T-cell (primary cell): ENCODE results near the gene LAMC3. TPM values are rescaled to one million over a fixed set of nuclear protein-coding genes. Genes with fewer than 3 reads are reported as not detected.

Experiments
- ATAC-seq, 4 experiments: fragments of 200-7000 bp in 3 of 4; fragments of 150-1000 bp in 1 of 4; cut with Tn5 transposase; replicated peaks in 1 of 4; 1 replicate in 3 of 4; 2 replicates in 1 of 4; pipeline ENCODE4 v1.10.0; 2021; ENCODE audit warnings: moderate library complexity in 3 of 4, mild to moderate bottlenecking in 2 of 4, moderate number of reproducible peaks in 1 of 4
- CTCF ChIA-PET, 2 donors: fragments of 300-600 bp; sonication (Branson Sonifier 250); formaldehyde crosslinking; loops; one replicate each; lab custom pipeline; 2022; ENCODE audit warnings: antibody characterized with exemption in 2 of 2; lab: Charles Lee
- POLR2A ChIA-PET, 2 donors: fragments of 300-600 bp; sonication (Branson Sonifier 250); formaldehyde crosslinking; loops; one replicate each; lab custom pipeline; 2022; ENCODE audit warnings: antibody characterized with exemption in 2 of 2; lab: Charles Lee
- DNase-seq, 35 experiments: peaks; one replicate each; pipeline versions ENCODE4 v3.0.0 to v3.0.0-alpha.2; 2013 to 2023
- H3K27ac ChIP-seq: one replicate; pipeline ENCODE4 v1.5.1; 2013; ENCODE audit warnings: low read length
- H3K27me3 ChIP-seq, 2 experiments: replicated peaks in 1 of 2; 1 replicate in 1 of 2; 2 replicates in 1 of 2; pipeline versions ENCODE4 v1.6.1 to v1.7.0; 2013; ENCODE audit warnings: low read length in 1 of 2, mixed read lengths in 1 of 2; ENCODE audit not compliant: control insufficient read depth in 2 of 2, insufficient read depth in 2 of 2; ENCODE audit errors: extremely low read depth in 1 of 2
- H3K36me3 ChIP-seq, 2 donors: 1 replicate in 1 of 2; 2 replicates in 1 of 2; pipeline versions ENCODE4 v1.6.1 to v1.7.0; 2013; ENCODE audit warnings: low read length in 1 of 2; ENCODE audit not compliant: control insufficient read depth in 2 of 2, insufficient read depth in 1 of 2; ENCODE audit errors: extremely low read depth in 1 of 2
- H3K4me1 ChIP-seq, 2 experiments: 1 replicate in 1 of 2; 2 replicates in 1 of 2; pipeline versions ENCODE4 v1.6.1 to v1.7.0; 2013; ENCODE audit warnings: low read length in 2 of 2, mixed read lengths in 1 of 2; ENCODE audit not compliant: insufficient read depth in 2 of 2, control insufficient read depth in 1 of 2; ENCODE audit errors: extremely low read depth in 1 of 2
- H3K4me3 ChIP-seq, 2 donors: 1 replicate in 1 of 2; 2 replicates in 1 of 2; pipeline versions ENCODE4 v1.5.1 to v1.7.0; 2013; ENCODE audit warnings: mild to moderate bottlenecking in 2 of 2, low read length in 1 of 2, moderate library complexity in 1 of 2; ENCODE audit not compliant: control insufficient read depth in 1 of 2; ENCODE audit errors: extremely low read depth in 1 of 2
- H3K9me3 ChIP-seq: 2 replicates; pipeline ENCODE4 v1.7.0; 2013
- H3K27ac Mint-ChIP-seq, 2 donors: one replicate each; pipeline ENCODE4 v1.8.0; 2020 to 2021; ENCODE audit warnings: mild to moderate bottlenecking in 2 of 2, mixed read lengths in 2 of 2
- H3K27me3 Mint-ChIP-seq, 2 donors: one replicate each; pipeline ENCODE4 v1.8.0; 2021 to 2022; ENCODE audit warnings: mixed read lengths in 2 of 2
- H3K36me3 Mint-ChIP-seq: one replicate; pipeline ENCODE4 v1.8.0; 2021; ENCODE audit warnings: mixed read lengths
- H3K4me1 Mint-ChIP-seq, 3 donors: one replicate each; pipeline ENCODE4 v1.8.0; 2020 to 2022; ENCODE audit warnings: mixed read lengths in 3 of 3, mild to moderate bottlenecking in 1 of 3
- H3K4me3 Mint-ChIP-seq, 3 donors: one replicate each; pipeline ENCODE4 v1.8.0; 2020 to 2022; ENCODE audit warnings: mild to moderate bottlenecking in 3 of 3, mixed read lengths in 3 of 3, moderate library complexity in 3 of 3
- H3K9me3 Mint-ChIP-seq, 3 donors: one replicate each; pipeline ENCODE4 v1.8.0; 2020 to 2022; ENCODE audit warnings: mixed read lengths in 3 of 3
- WGBS: methylation state at CpG from one replicate; pipeline ENCODE4 v1.1.5; 2013; ENCODE audit warnings: missing lambda C conversion rate; ENCODE audit not compliant: insufficient coverage; 5-methylcytosine and 5-hydroxymethylcytosine counted together
- total RNA-seq, 35 experiments: library from RNA in 6 of 35; stranded (reverse) in 6 of 35; fragments of 120-200 nt in 1 of 35; gene quantifications; one replicate each; pipeline versions ENCODE4 v1.2.1 to v1.2.4 and lab custom pipeline; 2013 to 2026

The LAMC3 gene
- total RNA-seq, 5 donors from 2014 or later (not counting 1 experiment from before 2014, with no cell fraction given): 0.35 to 3.7 (median 1.8) TPM

- no peaks in the 10 kb centered on the region for H3K9me3 ChIP-seq
- POLR2A ChIA-PET: no interaction called here
- CTCF ChIA-PET: no interaction called here
- no peaks in the 10 kb centered on the region for H3K4me1 Mint-ChIP-seq
- no peaks in the 10 kb centered on the region for H3K36me3 Mint-ChIP-seq
- WGBS: 84% methylated on average over 12 of the region's 13 CpGs
- ATAC-seq: no peak
- no peak for DNase-seq
- H3K27ac ChIP-seq: no peak overlapping the region
- H3K27me3 ChIP-seq: peaks cover 0 to 30% of the 10 kb centered on the region in 2 experiments
- H3K27me3 Mint-ChIP-seq: peaks cover 6 to 7% of the 10 kb centered on the region in 2 donors
- no peak overlapping the region for H3K4me3 ChIP-seq
- H3K4me3 Mint-ChIP-seq: no peak overlapping the region
- no peak overlapping the region for H3K27ac Mint-ChIP-seq
- no peaks in the 10 kb centered on the region for H3K36me3 ChIP-seq
- no peaks in the 10 kb centered on the region for H3K4me1 ChIP-seq
- no peaks in the 10 kb centered on the region for H3K9me3 Mint-ChIP-seq
These were observed 21.4 kb downstream of the LAMC3 start for GRCh38 chr9:131030239-131031004.

GRCh38 chr9:131031005-131031641 is 22.1 kb downstream of the LAMC3 start:
- Histone ChIP-seq H3K36me3 (no peaks in the 10 kb centered on the region), H3K4me3 (no peak overlapping the region), H3K27ac (no peak overlapping the region), H3K9me3 (no peaks in the 10 kb centered on the region), H3K4me1 (no peaks in the 10 kb centered on the region), H3K27me3 (peaks cover 0 to 29% of the 10 kb centered on the region in 2 experiments)
- Mint-ChIP-seq H3K4me3 (no peak overlapping the region), H3K36me3 (no peaks in the 10 kb centered on the region), H3K27ac (no peak overlapping the region), H3K9me3 (no peaks in the 10 kb centered on the region), H3K27me3 (peaks cover 6 to 7% of the 10 kb centered on the region in 2 donors), H3K4me1 (no peaks in the 10 kb centered on the region)
- ATAC-seq (no peak), DNase-seq (no peak)
- POLR2A ChIA-PET: no interaction called here
- WGBS: 83% methylated on average over 17 of the region's 17 CpGs
- CTCF ChIA-PET: interaction anchor here in 1 of 2 donors (0.6 kb wide), 1 partner anchor 15 kb away, joined by 3 read pairs; no protein-coding TSS in a partner anchor

GRCh38 chr9:131031642-131032005 is 22.6 kb downstream of the LAMC3 start:
- Mint-ChIP-seq H3K27ac (no peak overlapping the region), H3K4me1 (no peaks in the 10 kb centered on the region), H3K9me3 (no peaks in the 10 kb centered on the region), H3K4me3 (no peak overlapping the region), H3K27me3 (peaks cover 6 to 7% of the 10 kb centered on the region in 2 donors), H3K36me3 (no peaks in the 10 kb centered on the region)
- Histone ChIP-seq H3K27ac (no peak overlapping the region), H3K4me1 (no peaks in the 10 kb centered on the region), H3K36me3 (no peaks in the 10 kb centered on the region), H3K27me3 (peaks cover 0 to 31% of the 10 kb centered on the region in 2 experiments), H3K4me3 (no peak overlapping the region), H3K9me3 (no peaks in the 10 kb centered on the region)
- ATAC-seq (no peak), DNase-seq (no peak)
- WGBS: 81% methylated on average over 4 of the region's 7 CpGs
- POLR2A ChIA-PET: no interaction called here
- CTCF ChIA-PET: interaction anchor here in 1 of 2 donors (0.6 kb wide), 1 partner anchor 15 kb away, joined by 3 read pairs; no protein-coding TSS in a partner anchor

- no peaks in the 10 kb centered on the region for H3K4me1 ChIP-seq
- DNase-seq: no peak
- no peaks in the 10 kb centered on the region for H3K4me1 Mint-ChIP-seq
- H3K9me3 ChIP-seq: no peaks in the 10 kb centered on the region
- H3K4me3 ChIP-seq: no peak overlapping the region
- no peak overlapping the region for H3K27ac Mint-ChIP-seq
- ChIA-PET CTCF (no interaction called here), POLR2A (no interaction called here)
- H3K27me3 ChIP-seq: peaks cover 0 to 32% of the 10 kb centered on the region in 2 experiments
- 90% methylated on average over 11 of the region's 12 CpGs for WGBS
- peaks cover 9 to 10% of the 10 kb centered on the region in 2 donors for H3K27me3 Mint-ChIP-seq
- ATAC-seq: no peak
- no peaks in the 10 kb centered on the region for H3K9me3 Mint-ChIP-seq
- H3K36me3 ChIP-seq: no peaks in the 10 kb centered on the region
- H3K27ac ChIP-seq: no peak overlapping the region
- H3K4me3 Mint-ChIP-seq: no peak overlapping the region
- H3K36me3 Mint-ChIP-seq: no peaks in the 10 kb centered on the region
These were observed 23.4 kb downstream of the LAMC3 start for GRCh38 chr9:131032384-131032783.

- H3K27me3 ChIP-seq: peaks cover 0 to 37% of the 10 kb centered on the region in 2 experiments
- Mint-ChIP-seq H3K27me3 (peaks cover 12 to 18% of the 10 kb centered on the region in 2 donors), H3K4me1 (no peaks in the 10 kb centered on the region), H3K9me3 (no peaks in the 10 kb centered on the region), H3K27ac (no peak overlapping the region), H3K4me3 (no peak overlapping the region), H3K36me3 (no peaks in the 10 kb centered on the region)
- H3K36me3 ChIP-seq: no peaks in the 10 kb centered on the region
- ChIA-PET POLR2A (interaction anchor here in 1 of 2 donors (0.6 kb wide), 1 partner anchor 853 kb away, joined by 3 read pairs; no protein-coding TSS in a partner anchor), CTCF (no interaction called here)
- H3K4me3 ChIP-seq: no peak overlapping the region
- no peak overlapping the region for H3K27ac ChIP-seq
- DNase-seq: no peak
- 87% methylated on average over 17 of the region's 27 CpGs for WGBS
- no peaks in the 10 kb centered on the region for H3K9me3 ChIP-seq
- no peaks in the 10 kb centered on the region for H3K4me1 ChIP-seq
- no peak for ATAC-seq
These were observed 24.6 kb downstream of the LAMC3 start for GRCh38 chr9:131033269-131034224.

- H3K4me3 ChIP-seq: no peak overlapping the region
- Mint-ChIP-seq H3K27ac (no peak overlapping the region), H3K36me3 (no peaks in the 10 kb centered on the region), H3K4me1 (no peaks in the 10 kb centered on the region), H3K27me3 (peaks cover 12 to 22% of the 10 kb centered on the region in 2 donors), H3K4me3 (no peak overlapping the region), H3K9me3 (no peaks in the 10 kb centered on the region)
- 89% methylated on average over 14 of the region's 14 CpGs for WGBS
- no peak overlapping the region for H3K27ac ChIP-seq
- no peaks in the 10 kb centered on the region for H3K36me3 ChIP-seq
- no peaks in the 10 kb centered on the region for H3K4me1 ChIP-seq
- POLR2A ChIA-PET: no interaction called here
- H3K27me3 ChIP-seq: peaks cover 0 to 40% of the 10 kb centered on the region in 2 experiments
- CTCF ChIA-PET: no interaction called here
- DNase-seq (no peak), ATAC-seq (no peak)
- H3K9me3 ChIP-seq: no peaks in the 10 kb centered on the region
These were observed 25.3 kb downstream of the LAMC3 start for GRCh38 chr9:131034268-131034667.
